SK-N-SH (cell line): ENCODE data around the gene THSD7A. TPM values are rescaled to one million over a fixed set of nuclear protein-coding genes. Genes with fewer than 3 reads are reported as not detected.

Experiments used
- CTCF ChIA-PET: fragments of 300-600, 350-600 bp; formaldehyde crosslinking; extraction: SDS; loops from one replicate; lab custom pipeline; 2021; lab: Yijun Ruan, JAX
- POLR2A ChIA-PET: fragments of 350-600 bp; sonication (Branson Sonifier 250); formaldehyde crosslinking; extraction: SDS; loops from one replicate; lab custom pipeline; 2020; ENCODE audit warnings: antibody characterized with exemption, inconsistent platforms; lab: Yijun Ruan, JAX
- DNase-seq: peaks from one replicate; pipeline ENCODE4 v3.0.0; 2012
- H2AFZ ChIP-seq: fragments of 200-600 bp; sonication (generic); 2 replicates; pipeline ENCODE4 v1.8.1; 2016; ENCODE audit warnings: antibody characterized with exemption, mild to moderate bottlenecking, low read depth
- H3F3A ChIP-seq: fragments of 200-600 bp; sonication (generic); replicated peaks from 2 replicates; pipeline ENCODE3; 2016; ENCODE audit warnings: antibody characterized with exemption, mild to moderate bottlenecking; ENCODE audit not compliant: insufficient read depth
- H3K27ac ChIP-seq, 2 experiments: fragments of 200-500 bp in 1 of 2; fragments of 200-600 bp in 1 of 2; sonication (Bioruptor generic) in 1 of 2; sonication (generic), shearing (Covaris generic) in 1 of 2; 2 replicates each; pipeline versions ENCODE4 v1.5.1 to v1.6.1; 2014 to 2016; ENCODE audit warnings: low read depth in 2 of 2, inconsistent platforms in 1 of 2, low read length in 1 of 2, mild to moderate bottlenecking in 1 of 2, mixed read lengths in 1 of 2
- H3K27me3 ChIP-seq: fragments of 200-600 bp; sonication (generic), shearing (Covaris generic); 2 replicates; pipeline ENCODE4 v1.6.1; 2016; ENCODE audit warnings: mixed run types; ENCODE audit not compliant: insufficient read depth
- H3K36me3 ChIP-seq, 2 experiments: fragments of 200-500 bp in 1 of 2; fragments of 200-600 bp in 1 of 2; sonication (Bioruptor generic) in 1 of 2; sonication (generic) in 1 of 2; replicated peaks in 1 of 2; 2 replicates each; pipeline versions ENCODE3 to v1.5.1; 2014 to 2016; ENCODE audit warnings: low read length in 1 of 2, mild to moderate bottlenecking in 1 of 2; ENCODE audit not compliant: insufficient read depth in 2 of 2, control insufficient read depth in 1 of 2
- H3K4me1 ChIP-seq, 2 experiments: fragments of 200-500 bp in 1 of 2; fragments of 200-600 bp in 1 of 2; sonication (Bioruptor generic) in 1 of 2; sonication (generic), shearing (Covaris generic) in 1 of 2; 2 replicates each; pipeline versions ENCODE4 v1.5.1 to v1.6.1; 2014 to 2016; ENCODE audit warnings: low read depth in 1 of 2, low read length in 1 of 2, mixed run types in 1 of 2; ENCODE audit not compliant: insufficient read depth in 2 of 2, control insufficient read depth in 1 of 2
- H3K4me2 ChIP-seq: fragments of 200-600 bp; sonication (generic), shearing (Covaris generic); 2 replicates; pipeline ENCODE4 v1.6.1; 2017; ENCODE audit warnings: mixed run types
- H3K4me3 ChIP-seq, 2 experiments: fragments of 200-500 bp in 1 of 2; fragments of 200-600 bp in 1 of 2; sonication (Bioruptor generic) in 1 of 2; sonication (generic), shearing (Covaris generic) in 1 of 2; 2 replicates each; pipeline versions ENCODE4 v1.5.1 to v1.8.1; 2014 to 2016; ENCODE audit warnings: low read depth in 2 of 2, inconsistent platforms in 1 of 2, low read length in 1 of 2, mild to moderate bottlenecking in 1 of 2, mixed read lengths in 1 of 2, moderate library complexity in 1 of 2
- H3K79me2 ChIP-seq: fragments of 200-600 bp; sonication (generic); 2 replicates; pipeline ENCODE4 v1.8.1; 2017; ENCODE audit warnings: mild to moderate bottlenecking; ENCODE audit not compliant: insufficient read depth
- H3K9ac ChIP-seq: fragments of 200-600 bp; sonication (generic); 2 replicates; pipeline ENCODE4 v1.6.1; 2017; ENCODE audit warnings: mixed run types
- H3K9me2 ChIP-seq: fragments of 200-600 bp; sonication (generic); 2 replicates; pipeline ENCODE4 v1.6.1; 2017; ENCODE audit warnings: mixed run types
- H3K9me3 ChIP-seq: fragments of 200-600 bp; sonication (generic); 2 replicates; pipeline ENCODE4 v1.6.1; 2017; ENCODE audit warnings: mixed run types, mild to moderate bottlenecking, moderate library complexity
- H4K20me1 ChIP-seq: fragments of 200-600 bp; sonication (generic); 2 replicates; pipeline ENCODE4 v1.6.1; 2017; ENCODE audit warnings: mild to moderate bottlenecking, mixed run types; ENCODE audit not compliant: insufficient read depth
- EP300 ChIP-seq, 2 experiments: IDR thresholded peaks; 2 replicates each; pipeline versions ENCODE4 v1.4.0 to v1.6.1; 2012; ENCODE audit warnings: borderline replicate concordance in 1 of 2, low read depth in 1 of 2, low read length in 1 of 2
- FOSL2 ChIP-seq: IDR thresholded peaks from 2 replicates; pipeline ENCODE4 v1.4.0; 2012; ENCODE audit warnings: low read depth, mild to moderate bottlenecking, moderate library complexity, borderline replicate concordance
- FOXJ3 ChIP-seq: sonication (generic); formaldehyde crosslinking; IDR thresholded peaks from 2 replicates; pipeline ENCODE4 v1.5.1; 2020; ENCODE audit warnings: mild to moderate bottlenecking, missing genetic modification reagents
- JUND ChIP-seq: IDR thresholded peaks from 2 replicates; pipeline ENCODE4 v1.4.0; 2012
- NFIC ChIP-seq: IDR thresholded peaks from 2 replicates; pipeline ENCODE4 v1.4.0; 2012; ENCODE audit warnings: borderline replicate concordance
- RCOR1 ChIP-seq: fragments of 150-350 bp; IDR thresholded peaks from 2 replicates; pipeline ENCODE4 v1.6.1; 2017; ENCODE audit warnings: antibody characterized with exemption, low read length
- RXRA ChIP-seq: IDR thresholded peaks from 2 replicates; pipeline ENCODE4 v1.4.0; 2012; ENCODE audit warnings: low read depth, mild to moderate bottlenecking, borderline replicate concordance
- TAF1 ChIP-seq: IDR thresholded peaks from 2 replicates; pipeline ENCODE4 v1.6.1; 2012; ENCODE audit warnings: low read depth, mild to moderate bottlenecking, low read length, moderate library complexity, borderline replicate concordance
- TCF12 ChIP-seq: IDR thresholded peaks from 2 replicates; pipeline ENCODE4 v1.4.0; 2012
- TEAD4 ChIP-seq: IDR thresholded peaks from 2 replicates; pipeline ENCODE4 v1.4.0; 2012; ENCODE audit warnings: mild to moderate bottlenecking, borderline replicate concordance; ENCODE audit not compliant: insufficient read depth
- WGBS: methylation state at CpG from one replicate; pipeline ENCODE4 v1.1.6; 2017; ENCODE audit warnings: low lambda C conversion rate; 5-methylcytosine and 5-hydroxymethylcytosine counted together
- polyA plus RNA-seq, 3 experiments: library from polyadenylated mRNA; depleted of rRNA; stranded (reverse); fragments of >200 nt; gene quantifications; 2 replicates each; pipeline ENCODE4 v1.2.3, GENCODE V29; 2012
- TF ChIP-seq, protein P1 (sequence below): fragments of 150-350 bp; IDR thresholded peaks from 2 replicates; pipeline ENCODE4 v1.6.1; 2017; ENCODE audit warnings: antibody characterized with exemption, low read length, low read depth, borderline replicate concordance
- TF ChIP-seq, protein P2 (sequence below): fragments of 150-350 bp; IDR thresholded peaks from 2 replicates; pipeline ENCODE4 v1.6.1; 2016; ENCODE audit warnings: mild to moderate bottlenecking, low read depth, low read length
- TF ChIP-seq, protein P3 (sequence below): IDR thresholded peaks from 2 replicates; pipeline ENCODE4 v1.4.0; 2012; ENCODE audit warnings: low read depth, borderline replicate concordance
- TF ChIP-seq, protein P4 (sequence below): fragments of 200-600 bp; sonication (generic); IDR thresholded peaks from 2 replicates; pipeline ENCODE4 v1.6.1; 2017; ENCODE audit warnings: antibody characterized with exemption, mild to moderate bottlenecking, moderate library complexity
- TF ChIP-seq, protein P5 (sequence below): IDR thresholded peaks from 2 replicates; pipeline ENCODE4 v1.6.1; 2012; ENCODE audit warnings: mild to moderate bottlenecking, low read depth, low read length, moderate library complexity

Gene THSD7A
- polyA plus RNA-seq, 1 of the 3 experiments (the other 2 are of a cell fraction) = 0.16 TPM

DNA sequence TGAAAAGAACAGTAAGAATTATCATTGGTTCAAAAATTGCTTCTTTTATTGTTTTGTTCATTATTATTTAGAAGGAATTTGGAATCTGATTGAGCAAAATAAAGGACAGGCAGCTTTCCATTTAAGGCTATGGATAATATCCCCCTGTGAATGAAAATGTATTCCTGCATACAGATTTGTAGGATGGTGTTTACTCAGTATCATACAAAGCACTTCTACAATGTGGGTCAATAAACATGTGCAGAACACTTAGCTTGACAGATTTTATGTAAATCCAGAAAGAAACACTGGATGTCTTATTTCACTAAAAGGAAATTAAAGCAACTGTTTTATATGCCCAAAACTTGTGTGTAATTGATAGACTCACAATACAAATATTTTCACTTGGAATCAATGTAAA is 189.7 kb downstream of the THSD7A start:
- Histone ChIP-seq H3K27me3 (no peaks in the 10 kb centered on the region), H3K27ac (no peak overlapping the region; a peak in 1 of 4 replicates), H3K9me2 (no peaks in the 10 kb centered on the region), H3K36me3 (peaks cover 0 to 3% of the 10 kb centered on the region in 2 experiments), H3K4me1 (peaks cover 0 to 2% of the 10 kb centered on the region in 2 experiments; a peak in 1 of 4 replicates), H4K20me1 (no peaks in the 10 kb centered on the region), H3K9me3 (no peaks in the 10 kb centered on the region), H3K4me3 (no peak overlapping the region), H2AFZ (no peak overlapping the region), H3K9ac (no peak overlapping the region), H3F3A (no peaks in the 10 kb centered on the region), H3K4me2 (no peak overlapping the region), H3K79me2 (no peaks in the 10 kb centered on the region)
- no peak for DNase-seq
- POLR2A ChIA-PET = no interaction called here
- TF ChIP-seq EP300 (IDR thresholded peaks at IDR 0.05; ENCODE audit: borderline replicate concordance in 1 of 2, low read depth in 1 of 2, low read length in 1 of 2) = no peak
- TF ChIP-seq, protein P1, sequence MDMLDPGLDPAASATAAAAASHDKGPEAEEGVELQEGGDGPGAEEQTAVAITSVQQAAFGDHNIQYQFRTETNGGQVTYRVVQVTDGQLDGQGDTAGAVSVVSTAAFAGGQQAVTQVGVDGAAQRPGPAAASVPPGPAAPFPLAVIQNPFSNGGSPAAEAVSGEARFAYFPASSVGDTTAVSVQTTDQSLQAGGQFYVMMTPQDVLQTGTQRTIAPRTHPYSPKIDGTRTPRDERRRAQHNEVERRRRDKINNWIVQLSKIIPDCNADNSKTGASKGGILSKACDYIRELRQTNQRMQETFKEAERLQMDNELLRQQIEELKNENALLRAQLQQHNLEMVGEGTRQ = no peak
- no peak for TF ChIP-seq TEAD4
- TF ChIP-seq, protein P2, sequence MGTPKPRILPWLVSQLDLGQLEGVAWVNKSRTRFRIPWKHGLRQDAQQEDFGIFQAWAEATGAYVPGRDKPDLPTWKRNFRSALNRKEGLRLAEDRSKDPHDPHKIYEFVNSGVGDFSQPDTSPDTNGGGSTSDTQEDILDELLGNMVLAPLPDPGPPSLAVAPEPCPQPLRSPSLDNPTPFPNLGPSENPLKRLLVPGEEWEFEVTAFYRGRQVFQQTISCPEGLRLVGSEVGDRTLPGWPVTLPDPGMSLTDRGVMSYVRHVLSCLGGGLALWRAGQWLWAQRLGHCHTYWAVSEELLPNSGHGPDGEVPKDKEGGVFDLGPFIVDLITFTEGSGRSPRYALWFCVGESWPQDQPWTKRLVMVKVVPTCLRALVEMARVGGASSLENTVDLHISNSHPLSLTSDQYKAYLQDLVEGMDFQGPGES = no peak
- TF ChIP-seq FOSL2 = no peak
- TF ChIP-seq NFIC = no peak
- TF ChIP-seq, protein P3, sequence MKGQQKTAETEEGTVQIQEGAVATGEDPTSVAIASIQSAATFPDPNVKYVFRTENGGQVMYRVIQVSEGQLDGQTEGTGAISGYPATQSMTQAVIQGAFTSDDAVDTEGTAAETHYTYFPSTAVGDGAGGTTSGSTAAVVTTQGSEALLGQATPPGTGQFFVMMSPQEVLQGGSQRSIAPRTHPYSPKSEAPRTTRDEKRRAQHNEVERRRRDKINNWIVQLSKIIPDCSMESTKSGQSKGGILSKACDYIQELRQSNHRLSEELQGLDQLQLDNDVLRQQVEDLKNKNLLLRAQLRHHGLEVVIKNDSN = no peak
- TF ChIP-seq RXRA = no peak
- TF ChIP-seq, protein P4, sequence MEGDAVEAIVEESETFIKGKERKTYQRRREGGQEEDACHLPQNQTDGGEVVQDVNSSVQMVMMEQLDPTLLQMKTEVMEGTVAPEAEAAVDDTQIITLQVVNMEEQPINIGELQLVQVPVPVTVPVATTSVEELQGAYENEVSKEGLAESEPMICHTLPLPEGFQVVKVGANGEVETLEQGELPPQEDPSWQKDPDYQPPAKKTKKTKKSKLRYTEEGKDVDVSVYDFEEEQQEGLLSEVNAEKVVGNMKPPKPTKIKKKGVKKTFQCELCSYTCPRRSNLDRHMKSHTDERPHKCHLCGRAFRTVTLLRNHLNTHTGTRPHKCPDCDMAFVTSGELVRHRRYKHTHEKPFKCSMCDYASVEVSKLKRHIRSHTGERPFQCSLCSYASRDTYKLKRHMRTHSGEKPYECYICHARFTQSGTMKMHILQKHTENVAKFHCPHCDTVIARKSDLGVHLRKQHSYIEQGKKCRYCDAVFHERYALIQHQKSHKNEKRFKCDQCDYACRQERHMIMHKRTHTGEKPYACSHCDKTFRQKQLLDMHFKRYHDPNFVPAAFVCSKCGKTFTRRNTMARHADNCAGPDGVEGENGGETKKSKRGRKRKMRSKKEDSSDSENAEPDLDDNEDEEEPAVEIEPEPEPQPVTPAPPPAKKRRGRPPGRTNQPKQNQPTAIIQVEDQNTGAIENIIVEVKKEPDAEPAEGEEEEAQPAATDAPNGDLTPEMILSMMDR = no peak
- CTCF ChIA-PET = interaction anchor here (1.4 kb wide), 1 partner anchor 37 kb away, joined by 3 read pairs; no protein-coding TSS in a partner anchor

DNA sequence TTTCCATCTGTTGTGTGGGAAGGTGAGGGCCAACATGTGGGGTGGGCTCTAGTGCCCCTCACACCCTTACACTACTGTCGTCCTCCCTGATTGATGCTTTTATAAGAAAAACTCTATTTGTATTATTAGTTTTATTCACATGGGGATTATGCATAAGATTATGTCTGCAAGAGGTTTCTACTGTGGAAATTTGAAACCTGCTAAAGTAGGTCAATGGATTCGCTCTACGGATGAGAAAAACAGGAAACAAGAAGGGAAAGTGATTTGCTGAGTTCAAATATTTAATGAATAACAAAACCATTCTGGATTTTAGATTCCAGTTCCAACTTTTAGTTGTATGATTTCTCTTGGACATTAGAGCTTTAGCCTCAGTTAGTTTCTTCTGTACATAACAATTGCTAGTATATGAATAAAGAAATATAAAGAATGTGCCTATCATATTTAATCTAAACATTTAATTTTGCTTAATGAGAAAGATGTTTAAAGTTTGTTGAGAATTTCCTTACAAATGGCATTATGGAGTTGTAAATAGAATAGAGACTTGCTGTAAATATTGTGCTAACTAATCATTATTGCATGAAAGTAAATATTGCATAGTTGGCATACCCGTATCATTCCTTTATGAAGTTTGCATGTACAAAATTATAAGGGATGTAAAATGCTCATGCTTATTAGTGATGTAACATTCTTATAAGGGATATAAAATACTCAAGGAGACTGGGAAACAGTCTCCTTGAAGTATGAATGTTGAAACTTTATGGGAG is 193.8 kb downstream of the THSD7A start:
- Histone ChIP-seq H4K20me1 (no peaks in the 10 kb centered on the region), H3K4me1 (peaks cover 0 to 2% of the 10 kb centered on the region in 2 experiments; a peak in 2 of 4 replicates), H2AFZ (no peak overlapping the region), H3K9me2 (no peaks in the 10 kb centered on the region), H3K79me2 (no peaks in the 10 kb centered on the region), H3K27ac (no peak overlapping the region), H3K4me3 (no peak overlapping the region), H3F3A (no peaks in the 10 kb centered on the region), H3K27me3 (no peaks in the 10 kb centered on the region), H3K9me3 (no peaks in the 10 kb centered on the region), H3K4me2 (no peak overlapping the region), H3K36me3 (peaks cover 0 to 6% of the 10 kb centered on the region in 2 experiments), H3K9ac (no peak overlapping the region)
- 50% methylated on average over 4 of the region's 4 CpGs for WGBS
- ChIA-PET CTCF (interaction anchor here (1.0 kb wide), 1 partner anchor 11 kb away, joined by 3 read pairs; no protein-coding TSS in a partner anchor), POLR2A (no interaction called here)
- no peak for DNase-seq
- TF ChIP-seq TCF12 (no peak), TEAD4 (no peak), FOXJ3 (CRISPR knock-in tag) (no peak), TAF1 (no peak), JUND (no peak), RCOR1 (no peak)
- TF ChIP-seq, protein P4 = no peak
- TF ChIP-seq, protein P5, sequence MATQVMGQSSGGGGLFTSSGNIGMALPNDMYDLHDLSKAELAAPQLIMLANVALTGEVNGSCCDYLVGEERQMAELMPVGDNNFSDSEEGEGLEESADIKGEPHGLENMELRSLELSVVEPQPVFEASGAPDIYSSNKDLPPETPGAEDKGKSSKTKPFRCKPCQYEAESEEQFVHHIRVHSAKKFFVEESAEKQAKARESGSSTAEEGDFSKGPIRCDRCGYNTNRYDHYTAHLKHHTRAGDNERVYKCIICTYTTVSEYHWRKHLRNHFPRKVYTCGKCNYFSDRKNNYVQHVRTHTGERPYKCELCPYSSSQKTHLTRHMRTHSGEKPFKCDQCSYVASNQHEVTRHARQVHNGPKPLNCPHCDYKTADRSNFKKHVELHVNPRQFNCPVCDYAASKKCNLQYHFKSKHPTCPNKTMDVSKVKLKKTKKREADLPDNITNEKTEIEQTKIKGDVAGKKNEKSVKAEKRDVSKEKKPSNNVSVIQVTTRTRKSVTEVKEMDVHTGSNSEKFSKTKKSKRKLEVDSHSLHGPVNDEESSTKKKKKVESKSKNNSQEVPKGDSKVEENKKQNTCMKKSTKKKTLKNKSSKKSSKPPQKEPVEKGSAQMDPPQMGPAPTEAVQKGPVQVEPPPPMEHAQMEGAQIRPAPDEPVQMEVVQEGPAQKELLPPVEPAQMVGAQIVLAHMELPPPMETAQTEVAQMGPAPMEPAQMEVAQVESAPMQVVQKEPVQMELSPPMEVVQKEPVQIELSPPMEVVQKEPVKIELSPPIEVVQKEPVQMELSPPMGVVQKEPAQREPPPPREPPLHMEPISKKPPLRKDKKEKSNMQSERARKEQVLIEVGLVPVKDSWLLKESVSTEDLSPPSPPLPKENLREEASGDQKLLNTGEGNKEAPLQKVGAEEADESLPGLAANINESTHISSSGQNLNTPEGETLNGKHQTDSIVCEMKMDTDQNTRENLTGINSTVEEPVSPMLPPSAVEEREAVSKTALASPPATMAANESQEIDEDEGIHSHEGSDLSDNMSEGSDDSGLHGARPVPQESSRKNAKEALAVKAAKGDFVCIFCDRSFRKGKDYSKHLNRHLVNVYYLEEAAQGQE = no peak
